ENCODE results near the gene KCNA4.
"Not testable (repeated sequence)": the region's sequence is repeated elsewhere in the genome, so short reads cannot be mapped to it uniquely, and the experiment has no call there.

Gene KCNA4

GRCh38 chr11:30017445-30017895 is 640 bp upstream of the KCNA4 start:
- no peaks in the 10 kb centered on the region for H3K9me3 ChIP-seq (ENCODE audit: control insufficient read depth, insufficient read depth, low read length)
- no peaks in the 10 kb centered on the region for H3K36me3 ChIP-seq (ENCODE audit: insufficient read depth, low read length)
- H3K9ac ChIP-seq (ENCODE audit: low read depth, low read length), result peak overlapping the region; percentile 44; the same call in 1 of the 2 replicates
- 0 out of 2 replicates have a peak, but pooled peaks cover 2% of the 10 kb centered on the region for H3K4me1 ChIP-seq (ENCODE audit: insufficient read depth, low read length)

GRCh38 chr11:30015725-30016412 is 961 bp downstream of the KCNA4 start:
- Histone ChIP-seq H3K36me3 (ENCODE audit: insufficient read depth, low read length) (no peaks in the 10 kb centered on the region), H3K4me1 (ENCODE audit: insufficient read depth, low read length) (0 out of 2 replicates have a peak, but pooled peaks cover 2% of the 10 kb centered on the region), H3K9ac (ENCODE audit: low read depth, low read length) (peak overlapping the region; percentile 18; the same call in 1 of the 2 replicates), H3K9me3 (ENCODE audit: control insufficient read depth, insufficient read depth, low read length) (no peaks in the 10 kb centered on the region)

DNA sequence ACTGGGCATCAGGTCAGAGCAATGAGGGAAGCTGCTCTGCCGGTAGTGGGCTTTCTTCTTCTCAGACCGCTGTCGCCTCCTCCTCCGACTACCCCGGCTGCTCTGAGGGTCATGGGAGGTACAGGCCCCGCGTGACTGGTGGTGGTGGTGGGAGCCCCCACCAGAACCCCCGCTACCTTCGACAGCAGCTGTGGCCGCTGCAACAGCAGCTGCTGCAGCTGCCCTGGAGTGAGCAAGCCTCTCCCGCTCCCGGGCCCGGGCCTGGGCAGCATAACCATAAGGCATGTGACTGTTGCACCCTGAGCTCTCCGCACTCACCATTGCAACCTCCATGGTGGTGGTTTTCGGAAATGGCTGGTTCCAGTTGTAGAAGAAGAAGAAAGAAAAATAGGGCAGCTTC is 4.5 kb downstream of the KCNA4 start:
- no peaks in the 10 kb centered on the region for H3K36me3 ChIP-seq (ENCODE audit: insufficient read depth, low read length)
- H3K9ac ChIP-seq (ENCODE audit: low read depth, low read length), result no peak overlapping the region
- H3K9me3 ChIP-seq (ENCODE audit: control insufficient read depth, insufficient read depth, low read length), result no peaks in the 10 kb centered on the region
- no peaks in the 10 kb centered on the region for H3K4me1 ChIP-seq (ENCODE audit: insufficient read depth, low read length)

GRCh38 chr11:30009060-30009459 is 7.8 kb downstream of the KCNA4 start:
- Histone ChIP-seq H3K9me3 (ENCODE audit: control insufficient read depth, insufficient read depth, low read length) (no peaks in the 10 kb centered on the region), H3K4me1 (ENCODE audit: insufficient read depth, low read length) (no peaks in the 10 kb centered on the region), H3K9ac (ENCODE audit: low read depth, low read length) (no peak overlapping the region), H3K36me3 (ENCODE audit: insufficient read depth, low read length) (no peaks in the 10 kb centered on the region)

DNA sequence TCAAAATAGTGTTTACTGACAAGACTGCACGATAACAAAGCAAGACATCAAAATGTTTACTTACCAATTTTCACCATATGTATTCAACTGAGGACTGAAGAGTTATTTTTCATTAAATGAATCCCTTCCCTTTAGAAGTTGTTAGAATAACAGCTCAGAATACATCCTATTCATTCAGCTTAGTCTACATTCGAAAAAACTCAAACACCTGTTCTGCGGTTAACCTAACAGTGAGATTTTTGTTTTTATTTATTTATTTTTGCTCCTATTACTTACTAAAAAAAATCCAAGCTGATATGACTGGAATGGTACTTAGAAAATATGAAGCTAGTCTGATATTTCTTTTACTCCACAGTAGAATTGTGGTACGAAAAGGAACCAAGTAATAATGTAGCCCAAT is 10.0 kb downstream of the KCNA4 start:
- no peaks in the 10 kb centered on the region for H3K36me3 ChIP-seq (ENCODE audit: insufficient read depth, low read length)
- no peaks in the 10 kb centered on the region for H3K4me1 ChIP-seq (ENCODE audit: insufficient read depth, low read length)
- H3K9me3 ChIP-seq (ENCODE audit: control insufficient read depth, insufficient read depth, low read length), result no peaks in the 10 kb centered on the region

DNA sequence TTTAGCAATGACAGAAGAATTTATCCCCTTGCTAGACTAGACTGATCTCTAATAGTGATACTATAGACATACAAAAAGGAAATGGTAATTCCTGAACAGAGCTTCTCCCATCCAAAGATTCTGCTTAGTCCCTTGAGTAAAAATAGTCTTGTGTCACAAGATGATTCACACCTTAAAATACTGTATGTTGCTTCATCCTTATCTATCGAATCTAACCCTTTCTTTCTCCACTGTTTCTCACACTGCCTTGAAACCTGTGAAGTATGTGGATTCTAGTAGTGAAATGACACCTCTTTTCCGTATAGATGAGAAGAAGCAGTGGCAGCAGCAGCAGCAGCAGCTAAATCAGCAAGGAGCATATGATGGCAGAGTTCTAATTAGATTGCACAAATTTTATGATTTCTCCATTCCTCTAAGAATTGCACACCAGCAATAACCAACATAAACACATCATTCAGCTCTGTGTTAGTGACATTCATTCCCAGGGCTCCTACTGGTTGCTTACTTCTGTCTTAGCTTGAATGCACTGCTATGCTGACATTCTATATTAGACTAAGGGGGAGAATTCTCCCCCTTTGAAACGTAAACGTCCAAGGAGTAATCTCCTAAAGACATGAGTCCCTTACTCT is 14.6 kb downstream of the KCNA4 start:
- no peaks in the 10 kb centered on the region for H3K9me3 ChIP-seq (ENCODE audit: control insufficient read depth, insufficient read depth, low read length)
- no peaks in the 10 kb centered on the region for H3K4me1 ChIP-seq (ENCODE audit: insufficient read depth, low read length)
- H3K9ac ChIP-seq (ENCODE audit: low read depth, low read length), result no peak overlapping the region
- H3K36me3 ChIP-seq (ENCODE audit: insufficient read depth, low read length), result no peaks in the 10 kb centered on the region

More for the DNA sequence above, 10.0 kb downstream of the KCNA4 start:
- no peak overlapping the region for H3K9ac ChIP-seq (ENCODE audit: low read depth, low read length)

- H3K36me3 ChIP-seq (ENCODE audit: insufficient read depth, low read length), result no peaks in the 10 kb centered on the region
- H3K4me1 ChIP-seq (ENCODE audit: insufficient read depth, low read length), result no peaks in the 10 kb centered on the region
- no peak overlapping the region for H3K9ac ChIP-seq (ENCODE audit: low read depth, low read length)
- H3K9me3 ChIP-seq (ENCODE audit: control insufficient read depth, insufficient read depth, low read length), result no peaks in the 10 kb centered on the region
Observed at GRCh38 chr11:30000986-30001750, 15.7 kb downstream of the KCNA4 start.

- Histone ChIP-seq H3K9ac (ENCODE audit: low read depth, low read length) (no peak overlapping the region), H3K9me3 (ENCODE audit: control insufficient read depth, insufficient read depth, low read length) (no peaks in the 10 kb centered on the region), H3K36me3 (ENCODE audit: insufficient read depth, low read length) (no peaks in the 10 kb centered on the region), H3K4me1 (ENCODE audit: insufficient read depth, low read length) (no peaks in the 10 kb centered on the region)
Observed at GRCh38 chr11:29996016-29996415, 20.8 kb downstream of the KCNA4 start.

GRCh38 chr11:29989174-29989970 is 27.5 kb downstream of the KCNA4 start:
- no peak overlapping the region for H3K9ac ChIP-seq (ENCODE audit: low read depth, low read length)
- no peaks in the 10 kb centered on the region for H3K36me3 ChIP-seq (ENCODE audit: insufficient read depth, low read length)
- no peaks in the 10 kb centered on the region for H3K9me3 ChIP-seq (ENCODE audit: control insufficient read depth, insufficient read depth, low read length)
- H3K4me1 ChIP-seq (ENCODE audit: insufficient read depth, low read length), result no peaks in the 10 kb centered on the region

- Histone ChIP-seq H3K4me1 (ENCODE audit: insufficient read depth, low read length) (no peaks in the 10 kb centered on the region), H3K36me3 (ENCODE audit: insufficient read depth, low read length) (no peaks in the 10 kb centered on the region), H3K9ac (ENCODE audit: low read depth, low read length) (no peak overlapping the region), H3K9me3 (ENCODE audit: control insufficient read depth, insufficient read depth, low read length) (no peaks in the 10 kb centered on the region)
Observed at GRCh38 chr11:29985248-29985647, 31.6 kb downstream of the KCNA4 start.

GRCh38 chr11:29984544-29984943 is 32.3 kb downstream of the KCNA4 start:
- no peaks in the 10 kb centered on the region for H3K36me3 ChIP-seq (ENCODE audit: insufficient read depth, low read length)
- no peaks in the 10 kb centered on the region for H3K9me3 ChIP-seq (ENCODE audit: control insufficient read depth, insufficient read depth, low read length)
- H3K9ac ChIP-seq (ENCODE audit: low read depth, low read length), result no peak overlapping the region
- H3K4me1 ChIP-seq (ENCODE audit: insufficient read depth, low read length), result no peaks in the 10 kb centered on the region

DNA sequence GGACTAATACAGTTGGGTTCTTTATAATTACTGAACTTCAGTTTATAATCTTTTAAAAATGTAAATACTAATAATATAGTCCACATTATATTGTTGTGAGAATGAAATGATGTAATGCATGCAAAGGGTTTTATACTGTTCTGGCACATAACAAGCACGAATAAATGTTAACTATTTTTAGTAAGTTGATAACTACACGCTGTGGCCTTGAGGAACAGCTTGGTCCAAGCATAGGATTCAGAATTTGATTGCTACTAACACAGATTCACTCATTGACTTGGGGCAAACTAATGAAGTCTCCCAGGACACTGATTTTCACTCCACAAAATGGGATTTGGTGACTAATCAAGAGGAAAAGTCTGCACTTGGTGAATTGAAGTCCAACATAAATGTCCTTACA is 38.3 kb downstream of the KCNA4 start:
- Histone ChIP-seq H3K9me3 (ENCODE audit: control insufficient read depth, insufficient read depth, low read length) (no peaks in the 10 kb centered on the region), H3K9ac (ENCODE audit: low read depth, low read length) (no peak overlapping the region), H3K4me1 (ENCODE audit: insufficient read depth, low read length) (no peaks in the 10 kb centered on the region), H3K36me3 (ENCODE audit: insufficient read depth, low read length) (no peaks in the 10 kb centered on the region)

DNA sequence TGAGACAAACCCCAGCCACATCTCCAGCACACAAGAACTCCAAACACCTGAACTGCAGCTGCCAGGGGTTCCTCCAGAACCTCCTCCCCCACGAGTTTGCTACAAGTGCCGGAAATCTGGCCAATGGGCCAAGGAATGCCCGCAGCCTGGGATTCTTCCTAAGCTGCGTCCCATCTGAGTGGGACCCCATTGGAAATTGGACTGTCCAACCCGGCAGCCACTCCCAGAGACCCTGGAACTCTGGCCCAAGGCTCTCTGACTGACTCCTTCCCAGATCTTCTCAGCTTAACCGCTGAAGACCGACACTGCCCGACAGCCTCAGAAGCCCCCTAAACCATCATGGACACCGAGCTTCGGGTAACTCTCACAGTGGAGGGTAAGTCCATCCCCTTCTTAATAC is 41.2 kb downstream of the KCNA4 start:
- not testable (repeated sequence) for H3K9me3 ChIP-seq (ENCODE audit: control insufficient read depth, insufficient read depth, low read length); H3K9ac ChIP-seq (ENCODE audit: low read depth, low read length); H3K4me1 ChIP-seq (ENCODE audit: insufficient read depth, low read length); H3K36me3 ChIP-seq (ENCODE audit: insufficient read depth, low read length)

DNA sequence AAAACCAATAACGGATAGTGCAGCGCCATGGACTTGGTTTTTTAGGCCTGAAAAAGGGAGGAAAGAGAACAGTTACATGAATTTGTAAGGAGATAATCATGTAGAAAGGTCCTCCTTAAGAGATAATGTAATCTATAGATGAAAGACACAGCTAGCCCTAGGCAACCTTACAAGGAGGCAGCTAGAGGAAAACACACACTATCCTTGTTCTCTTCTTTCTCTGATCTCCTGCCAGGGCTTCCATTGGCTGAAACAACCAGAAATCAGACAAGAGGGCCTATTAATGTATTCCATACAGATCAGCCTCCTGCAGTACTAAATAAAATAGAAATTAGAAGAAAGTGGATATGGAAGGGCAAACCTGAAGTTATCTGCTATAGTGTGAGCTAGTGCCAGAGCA is 53.0 kb downstream of the KCNA4 start:
- H3K9me3 ChIP-seq (ENCODE audit: control insufficient read depth, insufficient read depth, low read length), result no peaks in the 10 kb centered on the region
- no peak overlapping the region for H3K9ac ChIP-seq (ENCODE audit: low read depth, low read length)
- no peaks in the 10 kb centered on the region for H3K36me3 ChIP-seq (ENCODE audit: insufficient read depth, low read length)
- H3K4me1 ChIP-seq (ENCODE audit: insufficient read depth, low read length), result peaks cover 18% of the 10 kb centered on the region

Data from ES-I3 (cell line).